Renal cortical epithelial cell (primary cell): ENCODE results near the gene SLC39A5. TPM values are rescaled to one million over a fixed set of nuclear protein-coding genes. Genes with fewer than 3 reads are reported as not detected.
A peak's percentile ranks its signal among the peaks of the same experiment; 100 is the strongest.
"Not testable (repeated sequence)": the region's sequence is repeated elsewhere in the genome, so short reads cannot be mapped to it uniquely, and the experiment has no call there.

Source experiments
- DNase-seq: peaks from one replicate; pipeline ENCODE4 v3.0.0-alpha.2; 2011; ENCODE audit warnings: low read depth
- total RNA-seq: library from RNA; depleted of rRNA; stranded (reverse); fragments of >200 nt; gene quantifications from 2 replicates; pipeline ENCODE4 v1.2.3, GENCODE V29; 2014

Gene SLC39A5
- total RNA-seq, 1 donor from 2014 or later: 0.20 TPM

DNA sequence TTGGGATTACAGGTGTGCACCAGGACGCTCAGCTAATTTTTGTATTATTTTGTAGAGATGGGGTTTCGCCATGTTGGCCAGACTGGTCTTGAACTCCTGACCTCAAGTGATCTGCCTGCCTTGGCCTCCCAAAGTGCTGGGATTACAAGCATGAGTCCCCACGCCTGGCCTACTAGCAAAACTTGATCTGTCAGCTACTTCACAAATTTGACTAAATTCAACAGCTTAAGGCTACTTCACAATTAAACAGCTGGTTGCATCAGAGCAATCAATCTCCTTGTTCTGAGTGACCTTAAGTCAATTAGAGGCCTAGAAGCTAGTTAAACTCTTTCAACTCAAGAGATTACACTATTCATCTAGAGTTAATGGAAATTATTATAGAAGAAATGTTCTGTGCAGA is 49.1 kb downstream of the SLC39A5 start:
- DNase-seq: no peak

DNA sequence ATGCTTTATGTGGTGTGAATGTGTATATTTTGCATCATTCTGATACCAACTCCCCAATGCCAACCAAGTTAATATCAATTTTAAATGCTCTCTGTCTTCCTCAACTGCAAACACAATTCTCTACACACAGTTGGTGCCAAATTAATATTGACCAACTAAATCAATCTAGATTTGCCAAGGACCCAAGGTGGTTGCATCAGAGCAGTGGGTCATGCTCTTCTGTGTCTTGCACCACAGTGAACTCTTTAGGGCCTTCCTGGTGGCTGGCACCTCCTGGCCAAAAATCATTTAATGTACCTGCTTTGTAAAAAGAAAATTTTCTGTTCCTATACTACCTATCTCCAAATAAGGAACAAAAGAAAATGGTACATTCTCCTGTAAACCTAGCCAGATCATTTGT is 51.0 kb downstream of the SLC39A5 start:
- no peak for DNase-seq

DNA sequence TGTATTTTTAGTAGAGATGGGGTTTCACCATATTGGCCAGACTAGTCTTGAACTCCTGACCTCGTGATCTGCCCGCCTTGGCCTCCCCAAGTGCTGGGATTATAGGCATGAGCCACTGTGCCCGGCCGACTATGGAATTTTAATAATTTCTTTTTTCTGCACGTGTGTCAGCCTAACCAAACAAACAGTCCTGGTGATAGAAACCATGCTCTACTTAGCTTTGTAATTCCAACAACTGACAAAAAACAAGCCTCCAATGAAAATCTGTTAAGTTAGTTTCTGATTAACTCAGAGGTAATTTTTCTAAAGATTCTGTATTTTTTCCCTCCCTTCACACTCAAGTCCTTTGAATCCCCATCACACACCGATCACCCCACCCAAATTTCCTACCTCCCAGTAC is 52.2 kb downstream of the SLC39A5 start:
- DNase-seq: no peak

DNA sequence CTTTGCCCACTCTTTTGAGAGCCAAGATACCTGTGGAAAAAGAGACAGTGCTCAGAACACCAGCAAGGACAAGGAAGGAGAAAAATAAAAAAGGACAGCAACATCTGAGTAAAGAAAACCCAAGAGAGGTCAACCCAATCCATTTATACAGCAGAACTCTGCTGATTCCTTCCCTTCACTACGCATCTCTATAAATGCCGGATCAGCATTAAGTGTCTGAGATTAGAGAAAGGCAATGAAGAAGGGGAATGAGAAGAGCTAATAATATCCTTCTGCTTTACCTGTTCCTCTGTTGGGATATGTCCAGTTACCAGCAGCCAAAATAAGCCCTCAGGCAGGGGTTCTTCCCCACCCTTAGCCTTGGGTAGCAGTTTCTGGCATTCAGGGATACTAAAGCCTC is 52.7 kb downstream of the SLC39A5 start:
- DNase-seq: no peak

DNA sequence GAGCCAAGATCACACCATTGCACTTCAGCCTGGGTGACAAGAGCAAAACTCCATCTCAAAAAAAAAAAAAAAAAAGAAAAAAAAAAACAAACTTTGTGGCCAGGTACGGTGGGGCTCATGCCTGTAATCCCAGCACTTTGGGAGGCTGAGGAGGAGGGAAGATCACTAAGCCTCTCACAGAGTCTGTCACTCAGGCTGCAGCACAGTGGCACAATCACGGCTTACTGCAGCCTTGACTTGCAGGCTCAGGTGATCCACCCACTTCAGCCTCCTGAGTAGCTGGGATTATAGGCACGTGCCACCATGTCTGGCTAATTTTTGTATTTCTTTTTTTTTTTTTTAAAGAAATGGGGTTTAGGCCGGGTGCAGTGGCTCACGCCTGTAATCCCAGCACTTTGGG is 54.4 kb downstream of the SLC39A5 start:
- not testable (repeated sequence) for DNase-seq

DNA sequence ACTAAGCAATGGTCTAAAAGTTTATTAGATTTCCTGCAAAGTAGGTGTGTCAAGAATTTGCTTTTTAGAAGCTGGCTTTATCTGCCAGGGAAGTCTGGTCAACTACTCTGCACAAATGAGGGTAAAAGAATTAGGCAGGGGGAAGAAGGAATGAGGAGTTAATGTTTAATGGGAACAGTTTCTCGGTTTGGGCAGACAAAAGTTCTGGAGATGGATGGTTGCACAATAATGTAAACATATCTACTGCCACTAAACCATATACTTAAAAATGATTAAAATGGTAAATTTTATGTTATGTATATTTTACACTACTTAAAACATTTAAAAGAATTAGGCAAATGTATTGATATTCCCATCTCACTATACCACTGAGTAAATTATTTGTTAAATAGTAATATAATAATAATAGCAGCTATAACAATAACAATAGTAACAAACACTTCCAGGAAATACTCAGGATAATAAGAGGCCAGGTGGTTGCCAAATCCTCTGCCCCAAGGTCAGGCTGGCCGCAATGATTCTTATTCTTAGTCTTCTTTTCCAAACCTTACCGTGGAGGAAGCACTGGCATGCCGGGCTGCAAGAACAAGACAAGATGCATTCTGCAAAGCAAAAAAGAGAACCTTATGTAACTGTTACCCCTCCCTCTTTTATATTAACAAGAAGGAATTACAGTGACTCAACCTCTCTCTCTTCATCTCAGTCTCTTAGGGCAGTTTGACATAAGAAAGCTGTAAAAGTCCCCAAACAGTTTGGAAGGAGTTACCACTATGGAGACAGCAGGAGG is 56.4 kb downstream of the SLC39A5 start:
- DNase-seq: peak; percentile 61

Other genes with a start within 250 kb of the SLC39A5 start
- 9.6 and 17.2 TPM in 2 replicates for gene SUOX, start 232.8 kb upstream of the SLC39A5 start, total RNA-seq
- 1.9 and 3.7 TPM in 2 replicates for gene IKZF4, start 209.0 kb upstream of the SLC39A5 start, total RNA-seq
- 119 and 710 TPM in 2 replicates for gene RPS26, start 188.1 kb upstream of the SLC39A5 start, total RNA-seq
- gene ERBB3, start 149.9 kb upstream of the SLC39A5 start, total RNA-seq: 5.1 and 19.4 TPM in 2 replicates
- gene PA2G4, start 125.5 kb upstream of the SLC39A5 start, total RNA-seq: 148 and 159 TPM in 2 replicates
- gene RPL41, start 113.4 kb upstream of the SLC39A5 start, total RNA-seq: 1,963 and 2,452 TPM in 2 replicates
- 3.6 and 3.7 TPM in 2 replicates for gene ZC3H10, start 111.8 kb upstream of the SLC39A5 start, total RNA-seq
- 347 and 558 TPM in 2 replicates for gene ESYT1, start 101.8 kb upstream of the SLC39A5 start, total RNA-seq
- 57.8 and 70.2 TPM in 2 replicates for gene MYL6B, start 77.5 kb upstream of the SLC39A5 start, total RNA-seq
- 2,255 and 3,927 TPM in 2 replicates for gene MYL6, start 71.7 kb upstream of the SLC39A5 start, total RNA-seq
- gene SMARCC2, start 40.6 kb upstream of the SLC39A5 start, total RNA-seq: 17.4 and 61.2 TPM in 2 replicates
- 84.4 and 140 TPM in 2 replicates for gene RNF41, start 8.1 kb upstream of the SLC39A5 start, total RNA-seq
- 17.8 and 20.8 TPM in 2 replicates for gene NABP2, start 5.7 kb upstream of the SLC39A5 start, total RNA-seq
- 27.8 and 76.4 TPM in 2 replicates for gene ANKRD52, start 28.3 kb downstream of the SLC39A5 start, total RNA-seq
- 7.5 and 11.2 TPM in 2 replicates for gene COQ10A, start 36.9 kb downstream of the SLC39A5 start, total RNA-seq
- 141 and 259 TPM in 2 replicates for gene CS, start 70.3 kb downstream of the SLC39A5 start, total RNA-seq
- gene CNPY2, start 85.9 kb downstream of the SLC39A5 start, total RNA-seq: 91.2 and 137 TPM in 2 replicates
- gene PAN2, start 103.9 kb downstream of the SLC39A5 start, total RNA-seq: 5.6 and 22.7 TPM in 2 replicates
- gene IL23A, start 108.8 kb downstream of the SLC39A5 start, total RNA-seq: 1.7 and 25.2 TPM in 2 replicates
- gene STAT2, start 130.1 kb downstream of the SLC39A5 start, total RNA-seq: 141 and 200 TPM in 2 replicates
- gene APOF, start 132.8 kb downstream of the SLC39A5 start, total RNA-seq: not detected in 2 replicates
- 5.2 and 8.7 TPM in 2 replicates for gene TIMELESS, start 219.4 kb downstream of the SLC39A5 start, total RNA-seq
- gene MIP, start 224.6 kb downstream of the SLC39A5 start, total RNA-seq: 0.15 TPM in 1 of 2 replicates, not detected in the other
- gene SPRYD4, start 238.5 kb downstream of the SLC39A5 start, total RNA-seq: 1.0 and 1.5 TPM in 2 replicates